NCI-H187 (cell line): Measurements from ENCODE around the gene YRDC.

Source experiments
- DNase-seq, 2 experiments: peaks; one replicate each; lab custom pipeline; 2025; lab: John Stamatoyannopoulos, UW

The YRDC gene

DNA sequence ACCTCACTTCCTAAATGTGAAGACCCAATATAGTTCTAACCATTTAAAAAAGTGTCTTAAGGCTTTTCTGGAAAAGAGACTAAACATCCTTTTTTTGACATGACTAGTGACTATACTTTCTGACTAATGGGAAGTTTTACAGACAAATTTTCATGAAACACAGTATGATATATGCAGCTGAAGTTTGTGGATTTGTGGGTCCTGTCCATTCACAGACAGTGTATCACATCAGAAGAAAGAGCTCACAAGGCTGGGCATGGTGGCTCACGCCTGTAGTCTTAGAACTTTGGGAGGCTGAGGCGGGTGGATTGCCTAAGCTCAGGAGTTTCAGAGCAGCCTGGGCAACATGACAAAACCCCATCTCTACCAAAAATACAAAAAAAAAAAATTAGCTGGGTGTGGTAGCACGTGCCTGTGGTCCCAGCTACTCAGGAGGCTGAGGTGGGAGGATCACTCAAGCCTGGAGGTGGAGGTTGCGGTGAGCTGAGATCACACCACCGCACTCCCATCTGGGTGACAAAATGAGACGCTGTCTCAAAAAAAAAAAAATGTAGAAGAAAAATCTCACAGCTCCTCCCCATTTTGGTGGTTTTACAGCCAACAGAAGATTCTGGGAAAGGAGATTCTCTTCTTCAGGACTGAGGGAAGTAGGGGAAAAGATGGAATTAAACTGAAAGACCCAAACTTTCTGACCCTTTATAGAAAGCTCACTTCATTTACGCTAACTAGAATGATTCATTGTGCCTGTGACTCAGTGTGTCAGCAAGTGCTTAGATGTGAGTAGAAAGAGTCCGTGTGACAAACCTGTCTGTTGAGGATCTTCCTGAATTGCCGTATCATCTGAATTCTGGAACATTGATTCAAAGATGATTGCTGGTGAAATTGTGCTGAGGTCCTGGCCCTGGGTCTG is 15.2 kb upstream of the YRDC start:
- DNase-seq = no peak

DNA sequence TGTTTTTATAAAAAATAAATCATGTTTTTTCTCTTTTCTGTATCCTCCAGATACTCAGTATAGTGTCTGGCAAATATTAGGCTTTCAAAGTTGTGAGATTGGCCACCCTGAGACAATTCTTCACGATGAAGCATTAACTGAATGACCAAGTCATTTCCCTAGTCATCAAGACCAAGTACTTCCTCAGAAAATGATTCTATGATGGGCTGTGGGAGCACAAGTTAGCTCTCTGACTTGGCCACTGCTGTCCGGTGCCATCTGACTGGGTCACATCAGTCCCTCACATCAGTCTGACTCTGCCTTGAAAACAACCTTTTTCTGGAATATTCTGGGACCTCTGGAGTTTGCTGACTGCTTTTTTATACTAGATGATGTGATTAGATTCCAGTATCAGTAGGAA is 13.5 kb upstream of the YRDC start:
- no peak for DNase-seq

DNA sequence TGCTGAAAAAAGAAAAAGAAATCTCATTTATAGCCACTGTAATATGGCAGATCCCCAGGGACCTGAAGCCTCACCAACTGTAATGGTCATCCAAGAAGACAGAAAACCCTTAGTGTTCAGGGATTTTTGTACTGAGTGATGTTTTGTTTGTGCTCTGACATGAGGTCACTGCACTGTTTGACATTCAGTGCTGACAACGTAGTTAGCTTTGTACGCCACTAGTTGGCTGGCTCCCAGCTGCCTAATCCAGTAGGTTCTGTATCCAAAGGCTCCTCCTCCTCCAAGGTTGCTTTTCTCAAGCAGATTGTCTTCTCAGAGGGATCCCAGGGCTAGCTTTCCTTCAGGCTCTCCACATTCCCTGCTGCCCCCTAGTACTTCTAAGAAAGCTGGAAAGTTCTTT is 9.5 kb upstream of the YRDC start:
- DNase-seq = no peak

DNA sequence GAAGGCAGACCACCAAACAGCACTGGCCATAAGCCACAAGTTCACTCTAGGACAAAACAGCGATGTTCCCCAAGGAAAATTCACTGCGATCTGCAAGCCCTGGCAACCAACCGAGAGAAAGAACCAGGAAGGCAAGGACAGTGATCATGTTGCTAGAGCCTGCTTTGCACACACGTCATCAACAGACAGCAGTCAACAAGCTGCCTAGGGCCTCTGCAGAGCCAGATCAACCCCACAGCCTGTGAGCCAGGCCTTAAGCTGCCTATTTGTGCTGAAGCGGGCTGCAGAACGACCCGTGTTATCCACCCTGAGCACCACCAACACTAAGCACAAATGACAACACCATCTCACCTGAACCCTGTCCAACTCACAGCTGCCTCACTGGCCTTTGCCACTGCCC is 6.2 kb upstream of the YRDC start:
- DNase-seq = no peak

DNA sequence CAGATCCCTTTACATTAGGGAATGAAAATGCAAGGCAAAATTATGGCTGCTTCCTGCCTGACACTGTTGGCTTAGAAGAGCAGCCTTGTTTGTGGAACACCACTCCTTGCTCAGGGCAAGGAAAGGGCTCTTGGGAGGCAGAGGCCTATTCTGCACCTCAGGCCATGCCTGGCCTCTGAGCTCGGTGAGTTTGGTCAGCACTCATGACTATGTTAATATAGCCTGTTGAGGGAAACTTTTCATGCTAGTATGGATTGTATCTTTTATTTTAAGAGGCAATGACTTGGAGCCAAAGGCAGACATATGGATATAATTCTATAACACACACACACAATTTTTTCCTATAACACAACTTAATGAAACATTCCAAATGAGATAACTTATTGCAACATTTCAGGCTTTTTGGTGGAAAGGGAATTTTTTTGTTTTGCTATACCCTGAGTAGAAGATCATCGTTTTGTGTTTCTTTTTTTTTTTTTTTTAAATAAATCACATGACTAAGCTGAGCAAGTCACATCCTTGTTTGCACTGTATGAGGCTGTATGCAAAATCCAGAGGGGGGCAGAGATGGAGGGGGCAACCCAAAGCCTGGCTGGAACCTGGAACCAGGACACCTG is 5.6 kb upstream of the YRDC start:
- no peak for DNase-seq

DNA sequence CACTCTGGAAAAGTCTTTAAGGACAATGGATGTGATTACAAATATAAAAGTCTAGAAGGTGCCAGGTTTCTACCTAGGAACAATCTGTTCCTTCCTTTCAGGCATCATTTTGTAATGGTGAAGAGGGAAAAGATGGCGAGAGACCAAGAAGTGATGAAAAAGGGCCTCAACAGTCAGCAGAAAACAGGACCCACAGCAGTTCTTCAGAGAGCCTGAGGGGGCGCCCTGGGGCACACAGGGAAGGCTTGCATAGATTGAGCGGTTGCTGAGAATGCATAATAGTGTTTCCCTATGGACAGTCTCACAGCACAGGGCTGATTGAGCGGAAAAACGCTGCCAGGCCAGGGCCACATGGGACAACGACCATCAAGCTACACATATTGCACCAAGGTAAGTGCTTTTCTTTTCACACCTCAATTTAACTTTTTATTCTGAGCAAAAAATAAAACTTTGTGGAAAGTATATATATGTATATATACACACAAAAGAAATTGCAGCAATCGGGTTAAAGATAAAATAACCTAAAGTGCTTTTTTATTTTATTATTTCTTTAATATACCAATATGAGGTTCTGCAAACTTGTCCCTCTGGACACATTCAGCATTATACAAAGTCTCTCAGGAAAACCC is 3.1 kb upstream of the YRDC start:
- DNase-seq = peak; percentile 7 to 13

DNA sequence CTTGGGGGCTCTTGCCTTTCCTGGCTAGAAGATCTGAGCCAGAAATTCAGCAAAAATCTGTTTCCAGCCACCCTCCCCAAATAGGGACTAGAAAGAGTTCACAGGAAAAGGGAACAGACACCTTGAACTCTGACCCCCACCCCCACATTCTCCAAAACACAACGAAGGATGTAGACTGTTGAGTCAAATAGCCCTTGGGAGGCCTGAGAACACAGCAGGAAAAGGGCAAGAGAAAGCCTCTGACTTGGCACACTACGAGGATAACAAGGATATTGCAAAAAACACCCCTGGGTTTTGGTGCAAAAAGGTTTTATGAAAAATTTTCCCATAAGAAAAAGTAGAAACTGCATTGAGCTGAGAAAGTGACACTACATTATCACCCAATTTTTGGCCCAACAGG is 1.9 kb upstream of the YRDC start:
- DNase-seq = no peak

DNA sequence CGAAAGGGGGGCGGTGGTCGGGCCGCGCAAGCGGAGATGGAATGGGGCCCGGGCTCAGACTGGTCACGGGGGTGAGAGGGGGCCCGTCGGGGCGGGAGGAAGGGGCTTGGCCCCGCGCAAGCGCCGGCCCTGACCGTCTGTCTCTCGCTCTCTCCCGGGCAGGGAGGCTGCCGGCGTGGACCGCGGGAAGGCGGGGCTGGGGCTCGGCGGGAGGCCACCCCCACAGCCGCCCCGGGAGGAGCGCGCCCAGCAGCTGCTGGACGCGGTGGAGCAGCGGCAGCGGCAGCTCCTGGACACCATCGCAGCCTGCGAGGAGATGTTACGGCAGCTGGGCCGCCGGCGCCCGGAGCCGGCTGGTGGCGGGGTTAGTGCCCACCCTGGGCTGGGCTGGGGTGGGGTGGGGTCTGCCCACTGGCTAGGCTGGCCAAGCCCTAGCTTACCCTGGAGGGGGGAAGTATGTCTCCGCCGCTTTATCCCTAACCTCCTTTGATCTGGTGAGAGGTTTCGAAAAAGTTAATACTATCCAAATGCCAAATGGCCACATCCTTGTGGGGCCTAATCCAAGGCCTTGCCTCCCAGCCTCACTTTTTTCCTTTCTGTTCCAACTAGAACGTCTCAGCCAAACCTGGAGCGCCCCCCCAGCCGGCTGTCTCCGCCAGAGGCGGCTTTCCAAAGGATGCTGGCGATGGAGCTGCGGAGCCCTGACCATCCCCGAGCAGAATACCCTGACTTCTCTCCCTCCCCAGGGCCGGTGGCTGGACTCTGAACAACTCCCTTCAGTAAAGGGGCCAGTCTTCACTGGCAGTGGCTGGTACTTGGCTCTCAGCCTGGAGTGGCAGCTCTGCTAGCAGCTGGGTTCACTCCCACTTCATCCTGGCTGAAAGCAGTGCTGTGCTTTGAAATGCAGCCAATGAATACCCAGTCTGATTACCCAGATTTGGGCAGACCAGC is 636 bp upstream of the YRDC start:
- peak; percentile 41 to 47 for DNase-seq

DNA sequence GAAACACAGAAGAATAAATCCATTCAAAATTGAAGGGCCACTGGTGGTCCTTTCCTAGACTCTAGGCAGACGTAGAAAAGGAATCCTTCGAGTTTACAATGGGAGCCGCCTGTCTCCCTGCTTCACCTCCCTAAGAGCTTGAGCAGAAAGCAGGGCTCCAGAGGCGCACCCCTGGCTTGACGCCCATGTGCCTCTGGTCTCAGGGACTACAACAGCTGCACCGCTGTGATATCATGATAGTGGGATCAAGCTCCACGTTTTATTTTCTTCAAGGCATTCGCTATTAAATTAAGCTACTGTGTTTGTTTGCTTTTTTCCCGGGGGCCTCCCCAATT is 821 bp downstream of the YRDC start:
- DNase-seq = no peak

DNA sequence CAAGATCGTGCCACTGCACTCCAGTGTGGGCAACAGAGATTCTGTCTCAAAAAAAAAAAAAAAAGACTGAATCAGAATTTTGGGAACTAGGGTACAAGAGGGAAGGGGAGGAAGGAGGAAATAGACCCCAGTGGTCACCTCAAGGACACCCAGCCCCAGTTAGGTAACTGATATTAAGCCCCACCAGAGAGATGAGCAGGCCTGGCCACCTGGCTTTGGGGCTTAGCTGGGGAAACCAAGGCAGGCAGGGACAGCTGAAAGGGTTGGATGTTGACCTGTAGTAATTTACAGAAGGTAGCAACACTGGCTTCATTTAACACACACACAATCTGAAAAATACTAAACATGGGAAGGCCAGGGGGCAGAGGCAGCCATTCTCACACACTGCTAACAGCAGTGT is 5.6 kb downstream of the YRDC start:
- no peak for DNase-seq

DNA sequence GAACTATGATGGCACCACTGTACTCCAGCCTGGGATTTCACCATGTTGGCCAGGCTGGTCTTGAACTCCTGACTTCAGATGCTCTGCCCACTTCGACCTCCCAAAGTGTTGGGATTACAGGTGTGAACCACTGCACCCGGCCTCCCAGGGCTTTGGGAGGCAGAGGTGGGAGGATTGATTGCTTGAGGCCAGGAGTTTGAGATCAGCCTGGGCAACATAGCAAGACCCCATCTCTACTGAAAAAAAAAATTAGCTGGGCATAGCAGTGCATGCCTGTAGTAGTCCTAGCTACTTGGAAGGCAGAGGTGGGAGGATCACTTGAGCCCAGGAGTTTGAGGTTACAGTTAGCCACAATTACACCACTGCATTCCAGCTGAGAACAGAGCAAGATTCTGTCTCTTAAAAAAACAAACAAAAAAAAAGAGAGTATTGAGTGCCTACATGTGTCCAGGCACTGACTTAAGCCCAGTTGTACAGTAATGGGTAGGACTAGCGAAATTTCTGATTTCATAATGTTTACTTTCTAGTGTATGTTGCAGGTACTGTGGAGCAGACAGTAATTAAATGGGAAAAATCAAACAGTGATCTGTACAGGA is 10.2 kb downstream of the YRDC start:
- no peak for DNase-seq

DNA sequence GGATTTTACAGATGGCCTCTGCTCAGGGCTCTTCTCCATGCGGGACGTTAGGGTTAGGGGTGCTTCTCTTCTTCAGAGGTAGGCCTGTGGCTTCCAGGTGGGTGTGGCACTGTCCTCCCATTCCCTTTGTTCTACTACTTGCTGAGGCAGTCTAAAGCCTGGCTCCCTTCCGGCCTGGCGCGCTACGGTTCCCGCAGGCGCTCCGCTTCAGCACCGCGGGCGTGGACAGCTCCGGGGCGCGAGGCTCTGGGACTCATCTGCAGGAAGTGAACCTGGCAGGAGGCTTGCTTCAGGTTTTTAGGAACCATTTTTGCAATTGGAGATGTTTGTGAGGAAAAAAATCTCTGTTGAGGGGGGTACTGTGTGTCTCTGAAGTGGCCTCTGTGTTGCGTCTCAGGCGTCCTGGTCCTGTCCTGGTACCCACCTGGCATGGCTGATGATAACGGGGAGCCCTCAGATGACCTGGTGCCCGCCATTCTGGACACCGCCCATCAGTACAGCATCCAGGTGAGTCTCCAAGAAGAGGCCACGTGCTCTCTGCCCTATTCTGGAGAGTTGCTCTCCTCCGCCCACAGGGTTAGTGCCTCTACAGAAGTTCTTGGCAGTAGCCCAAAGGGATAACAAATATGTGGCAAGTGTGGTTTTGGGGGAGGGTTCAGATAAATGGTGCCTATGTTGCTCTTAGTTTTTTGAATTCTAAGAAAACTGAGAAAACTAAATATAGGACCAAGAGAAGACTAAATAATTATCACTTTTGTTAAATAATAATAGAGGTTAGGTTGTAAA is 12.5 kb downstream of the YRDC start:
- no peak for DNase-seq

DNA sequence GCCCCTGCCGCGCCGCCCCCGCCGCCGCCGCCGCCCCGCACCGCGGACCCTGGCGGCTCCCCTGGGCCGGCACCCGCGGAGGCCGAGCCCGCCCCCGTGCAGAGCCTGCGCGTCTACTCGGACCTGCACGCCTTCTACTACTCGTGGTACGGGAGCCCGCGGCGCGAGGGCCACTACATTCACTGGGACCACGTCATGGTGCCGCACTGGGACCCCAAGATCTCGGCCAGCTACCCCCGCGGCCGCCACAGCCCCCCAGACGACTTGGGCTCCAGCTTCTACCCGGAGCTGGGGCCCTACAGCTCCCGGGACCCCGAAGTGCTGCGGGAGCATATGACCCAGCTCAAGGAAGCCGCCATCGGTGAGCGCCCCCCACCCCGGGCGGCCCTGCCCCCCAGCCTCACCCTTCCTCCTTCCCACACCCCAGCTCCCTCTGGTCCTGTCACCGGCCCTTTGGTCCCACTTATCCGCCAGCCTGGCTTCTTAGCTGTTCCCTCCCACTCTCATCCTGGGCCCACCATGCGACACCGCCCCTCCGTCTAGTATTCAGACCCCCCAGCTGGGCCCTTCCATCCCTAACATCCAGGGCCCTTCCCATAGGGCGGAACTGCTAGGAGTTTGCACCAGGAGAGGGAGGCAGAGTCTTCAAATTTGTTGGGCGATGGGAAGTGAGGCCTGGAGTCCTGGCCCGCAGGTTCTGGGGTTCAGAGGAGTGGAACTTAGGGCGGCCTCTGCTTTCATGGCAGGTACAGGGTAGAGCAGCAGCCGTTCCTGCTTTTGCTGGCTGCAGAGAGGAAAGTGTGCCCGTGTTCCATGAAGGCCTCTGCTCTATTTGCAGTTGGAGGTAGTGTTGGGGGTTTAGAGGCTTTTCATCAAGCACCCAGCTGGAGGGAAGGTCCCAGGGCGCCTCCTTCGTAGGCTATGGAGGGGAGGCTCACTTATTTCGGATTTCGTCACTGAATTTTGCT is 13.4 kb downstream of the YRDC start:
- no peak for DNase-seq

DNA sequence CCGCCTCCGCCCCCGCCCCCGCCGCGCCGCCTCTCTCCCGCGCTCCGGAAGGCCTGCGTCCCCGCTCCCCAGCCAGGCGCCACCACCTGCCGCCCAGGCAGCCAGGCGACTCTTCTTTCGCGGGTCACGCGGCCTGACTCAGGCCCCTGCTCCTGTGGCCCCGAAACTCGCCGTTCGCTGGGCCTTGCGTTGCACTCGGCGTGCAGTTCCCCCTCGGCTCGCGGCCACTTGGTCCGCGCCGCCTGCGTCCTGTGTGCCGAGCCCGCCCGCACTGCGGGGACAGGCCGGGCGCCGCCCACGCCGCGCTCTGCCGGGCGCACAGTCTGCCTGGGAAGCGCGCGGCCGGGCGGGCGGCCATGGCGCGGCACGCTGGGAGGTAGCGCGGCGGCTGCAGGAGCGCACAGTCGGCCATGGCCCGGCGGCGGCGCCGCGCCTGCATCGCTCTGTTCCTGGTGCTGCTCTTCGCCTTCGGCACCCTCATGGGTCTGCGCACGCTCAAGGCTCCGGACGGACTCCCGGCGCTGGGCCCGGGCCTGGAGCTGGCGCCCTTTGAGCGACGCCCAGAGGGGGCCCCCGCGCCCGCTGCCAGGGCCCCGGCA is 14.1 kb downstream of the YRDC start, which contains the start of gene MANEAL:
TSS of gene MANEAL (plus strand) at position 75 of the 599 bp plus-strand sequence. CDS start at position 411, 336 bp downstream.
- DNase-seq = peak; percentile 20 to 57

DNA sequence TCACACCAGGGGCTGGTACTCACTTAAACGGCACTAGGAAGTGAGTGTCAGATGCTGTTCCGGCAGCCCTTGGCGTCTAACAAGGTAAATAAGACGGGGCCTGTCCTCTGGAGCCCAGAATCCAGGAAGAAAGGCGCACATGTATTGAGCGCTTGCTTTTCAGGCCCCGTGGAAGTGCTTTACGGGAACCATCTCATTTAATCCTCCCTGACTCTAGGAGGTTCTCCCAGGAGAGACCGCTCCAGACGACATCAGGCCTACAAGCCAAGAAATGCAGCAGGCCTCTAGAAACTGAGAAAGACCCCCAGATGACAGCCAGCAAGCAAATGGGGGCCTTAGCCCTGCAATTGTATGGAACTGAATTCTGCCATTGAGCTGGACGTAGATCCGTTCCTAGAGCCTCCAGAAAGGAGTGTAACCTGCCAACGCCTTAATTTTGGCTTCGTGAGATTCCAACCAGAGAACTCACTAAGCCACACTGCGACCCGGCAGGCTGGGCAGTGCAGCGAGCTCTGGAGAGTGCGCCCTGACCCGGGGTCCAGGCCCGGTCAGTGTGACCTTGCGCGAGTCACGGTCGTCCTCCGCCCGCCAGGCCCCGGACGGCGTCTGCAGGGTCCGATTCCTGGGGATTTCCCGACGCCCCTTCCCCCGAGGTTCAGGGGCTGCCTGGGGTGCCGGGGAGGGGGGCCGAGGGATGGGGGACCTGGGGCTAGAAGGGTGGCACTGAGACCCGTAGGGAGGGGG is 14.9 kb downstream of the YRDC start:
- DNase-seq = no peak

DNA sequence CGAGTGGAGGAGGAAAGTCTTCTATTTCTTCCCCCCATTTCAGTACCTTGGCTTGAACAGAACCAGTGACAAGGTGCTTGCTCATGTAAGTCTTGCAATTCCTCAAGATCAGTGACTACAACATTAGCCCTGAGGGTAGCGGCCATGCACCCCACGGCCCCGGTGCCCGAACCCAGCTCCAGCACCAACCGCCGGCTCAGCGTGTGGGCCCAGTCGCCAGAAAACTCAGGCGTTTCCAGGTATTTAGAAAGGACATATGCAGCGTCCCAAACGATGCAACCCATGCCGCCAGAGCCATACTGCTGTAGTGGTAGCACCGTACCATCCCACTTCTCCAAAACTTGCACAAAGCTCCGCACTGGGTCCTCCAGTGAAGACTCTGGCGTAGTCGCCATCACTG is 25.5 kb downstream of the YRDC start:
- no peak for DNase-seq

DNA sequence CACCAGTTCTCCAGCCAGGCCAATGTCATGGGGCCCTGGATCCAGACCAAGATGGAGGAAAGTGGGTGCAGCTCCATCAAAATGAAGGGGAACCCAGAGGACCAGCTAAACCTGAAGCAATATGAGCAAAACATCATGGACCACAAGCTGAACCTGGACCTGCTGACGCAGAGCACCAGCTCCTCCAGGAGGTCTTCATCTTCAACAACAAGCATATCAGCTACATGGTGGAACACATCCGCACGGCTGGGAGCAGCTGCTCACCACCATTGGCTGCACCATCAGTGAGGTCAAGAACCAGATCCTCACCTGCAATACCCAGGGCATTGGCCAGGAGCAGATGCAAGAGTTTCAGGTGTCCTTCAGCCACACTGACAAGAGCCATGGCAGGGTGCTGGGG is 29.4 kb downstream of the YRDC start:
- no peak for DNase-seq

DNA sequence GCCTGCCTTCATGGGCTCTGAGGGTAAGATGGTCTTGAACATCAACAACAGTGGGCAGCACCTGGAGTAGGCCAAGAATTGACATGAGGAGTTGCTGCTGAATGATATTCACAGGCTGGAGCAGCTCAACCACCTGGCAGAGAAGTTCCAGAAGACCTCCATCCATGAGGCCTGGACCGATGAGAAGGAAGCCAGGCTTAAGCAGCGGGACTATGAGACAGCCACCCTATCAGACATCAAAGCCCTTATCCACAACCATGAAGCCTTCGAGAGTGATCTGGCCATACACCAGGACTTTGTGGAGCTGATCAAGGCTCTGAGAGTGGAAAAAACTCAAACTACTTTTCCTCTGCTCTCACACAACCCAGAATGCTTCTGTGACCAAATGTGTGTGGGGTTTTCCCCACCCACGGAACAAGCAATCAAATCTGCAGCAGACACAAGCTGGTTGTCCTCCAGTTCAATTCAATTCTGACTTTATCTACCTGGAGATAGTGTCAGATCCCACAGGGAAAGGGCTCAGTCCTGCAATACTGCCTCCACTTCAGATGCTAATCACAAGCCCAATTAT is 31.0 kb downstream of the YRDC start:
- DNase-seq = no peak
